ENCODE data around the gene GNB4. TPM values are rescaled to one million over a fixed set of nuclear protein-coding genes. Genes with fewer than 3 reads are reported as not detected.

GNB4 gene
- total RNA-seq, 1 experiment from 2014 or later, result 36.7 TPM

- Mint-ChIP-seq H3K9me3 (no peaks in the 10 kb centered on the region), H3K27me3 (ENCODE audit: low read depth) (no peaks in the 10 kb centered on the region), H3K4me3 (no peak overlapping the region), H3K4me1 (peaks cover 12% of the 10 kb centered on the region), H3K36me3 (peaks cover 3% of the 10 kb centered on the region; the same call in 1 of the 2 replicates), H3K27ac (no peak overlapping the region)
- ChIA-PET CTCF (no interaction called here), POLR2A (interaction anchor here (0.7 kb wide), 1 partner anchor 9 kb away, joined by 3 read pairs; no protein-coding TSS in a partner anchor)
- TF ChIP-seq GTF2I (CRISPR knock-in tag; conservative IDR thresholded peaks at IDR 0.05), result 0 out of 2 replicates have a peak, but pooled peaks have one; percentile 39
- TF ChIP-seq ZNF121 (CRISPR knock-in tag; IDR thresholded peaks at IDR 0.05), result peak; percentile 79; the same call in 1 of the 2 replicates
- no peak for TF ChIP-seq NFYB (CRISPR knock-in tag; conservative IDR thresholded peaks at IDR 0.05; ENCODE audit: low read depth)
- ATAC-seq (no peak), DNase-seq (ENCODE audit: low spot score) (no peak)
Measured at GRCh38 chr3:179430277-179430870, 20.9 kb downstream of the GNB4 start.

DNA sequence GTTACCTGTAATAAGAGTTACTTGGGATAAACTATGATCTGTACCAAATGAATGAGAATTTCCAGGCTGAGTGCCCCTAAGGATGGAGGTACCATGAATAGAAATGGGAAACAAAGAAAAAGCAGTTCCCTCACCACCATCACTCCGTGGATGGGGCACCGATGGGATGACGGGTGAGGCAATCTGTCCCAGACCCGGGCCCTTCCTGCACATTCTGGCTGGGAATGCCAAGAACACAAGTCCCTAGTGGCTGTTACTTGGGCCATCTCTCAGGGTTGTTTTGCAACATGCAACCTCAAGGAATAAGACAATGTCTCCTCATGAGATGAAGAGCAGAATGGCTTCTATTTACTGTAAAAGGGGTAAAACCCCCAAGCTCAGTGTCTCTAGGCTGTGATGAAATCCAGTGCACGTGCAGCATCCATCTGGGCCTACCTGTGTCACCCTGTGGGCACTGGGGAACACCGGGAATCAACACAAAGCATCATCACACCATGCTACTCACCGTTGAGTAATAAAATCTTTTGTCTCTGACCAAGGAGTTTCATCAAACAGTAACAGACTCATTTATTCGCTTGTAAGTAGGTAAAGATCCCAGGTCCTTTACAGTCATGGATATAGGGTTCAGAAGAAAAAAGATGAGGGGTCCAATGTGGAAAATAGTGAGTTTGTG is 22.3 kb downstream of the GNB4 start:
- H3K4me3 Mint-ChIP-seq, result no peak overlapping the region
- H3K27me3 Mint-ChIP-seq (ENCODE audit: low read depth), result no peaks in the 10 kb centered on the region
- no peaks in the 10 kb centered on the region for H3K9me3 Mint-ChIP-seq
- ChIA-PET POLR2A (no interaction called here), CTCF (interaction anchor here (1.8 kb wide), 1 partner anchor 18 kb away, joined by 9 read pairs; no protein-coding TSS in a partner anchor)
- H3K4me1 Mint-ChIP-seq, result peaks cover 9% of the 10 kb centered on the region
- no peak overlapping the region for H3K27ac Mint-ChIP-seq
- no peak for DNase-seq (ENCODE audit: low spot score)
- peaks cover 10% of the 10 kb centered on the region for H3K36me3 Mint-ChIP-seq
- ATAC-seq, result no peak
- TF ChIP-seq GABPB1 (CRISPR knock-in tag; IDR thresholded peaks at IDR 0.05) (no peak), JUN (CRISPR knock-in tag; IDR thresholded peaks at IDR 0.05) (no peak)

GRCh38 chr3:179425075-179425474 is 26.2 kb downstream of the GNB4 start:
- POLR2A ChIA-PET, result no interaction called here
- ATAC-seq, result no peak
- no peaks in the 10 kb centered on the region for H3K9me3 Mint-ChIP-seq
- H3K36me3 Mint-ChIP-seq, result peaks cover 10% of the 10 kb centered on the region
- no peak overlapping the region for H3K27ac Mint-ChIP-seq
- CTCF ChIA-PET, result no interaction called here
- H3K4me1 Mint-ChIP-seq, result no peaks in the 10 kb centered on the region
- TF ChIP-seq CREM (CRISPR knock-in tag; IDR thresholded peaks at IDR 0.05) (no peak), CREB1 (CRISPR knock-in tag; IDR thresholded peaks at IDR 0.05) (no peak), CTCF (IDR thresholded peaks at IDR 0.05) (no peak), ZNF396 (CRISPR knock-in tag; IDR thresholded peaks at IDR 0.05; ENCODE audit: borderline replicate concordance) (no peak), ZNF512 (CRISPR knock-in tag; IDR thresholded peaks at IDR 0.05; ENCODE audit: borderline replicate concordance) (no peak), ARID4B (CRISPR knock-in tag; IDR thresholded peaks at IDR 0.05; ENCODE audit: borderline replicate concordance) (no peak), ETV6 (CRISPR knock-in tag; IDR thresholded peaks at IDR 0.05) (no peak)
- TF ChIP-seq, protein P1, sequence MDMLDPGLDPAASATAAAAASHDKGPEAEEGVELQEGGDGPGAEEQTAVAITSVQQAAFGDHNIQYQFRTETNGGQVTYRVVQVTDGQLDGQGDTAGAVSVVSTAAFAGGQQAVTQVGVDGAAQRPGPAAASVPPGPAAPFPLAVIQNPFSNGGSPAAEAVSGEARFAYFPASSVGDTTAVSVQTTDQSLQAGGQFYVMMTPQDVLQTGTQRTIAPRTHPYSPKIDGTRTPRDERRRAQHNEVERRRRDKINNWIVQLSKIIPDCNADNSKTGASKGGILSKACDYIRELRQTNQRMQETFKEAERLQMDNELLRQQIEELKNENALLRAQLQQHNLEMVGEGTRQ (CRISPR knock-in tag; IDR thresholded peaks at IDR 0.05), result no peak
- DNase-seq (ENCODE audit: low spot score), result no peak
- H3K27me3 Mint-ChIP-seq (ENCODE audit: low read depth), result no peaks in the 10 kb centered on the region
- no peak overlapping the region for H3K4me3 Mint-ChIP-seq
